GM10266 (cell line): ENCODE results near the gene IGFLR1.

Source experiments
- DNase-seq: peaks from one replicate; pipeline ENCODE4 v3.0.0; 2012; ENCODE audit errors: extremely low spot score
- TF ChIP-seq, protein P1 (sequence below): IDR thresholded peaks from 2 replicates; pipeline ENCODE4 v1.5.1; 2012; ENCODE audit warnings: mild to moderate bottlenecking, low read depth; ENCODE audit not compliant: control insufficient read depth, insufficient read depth; ENCODE audit errors: missing control alignments

The IGFLR1 gene

DNA sequence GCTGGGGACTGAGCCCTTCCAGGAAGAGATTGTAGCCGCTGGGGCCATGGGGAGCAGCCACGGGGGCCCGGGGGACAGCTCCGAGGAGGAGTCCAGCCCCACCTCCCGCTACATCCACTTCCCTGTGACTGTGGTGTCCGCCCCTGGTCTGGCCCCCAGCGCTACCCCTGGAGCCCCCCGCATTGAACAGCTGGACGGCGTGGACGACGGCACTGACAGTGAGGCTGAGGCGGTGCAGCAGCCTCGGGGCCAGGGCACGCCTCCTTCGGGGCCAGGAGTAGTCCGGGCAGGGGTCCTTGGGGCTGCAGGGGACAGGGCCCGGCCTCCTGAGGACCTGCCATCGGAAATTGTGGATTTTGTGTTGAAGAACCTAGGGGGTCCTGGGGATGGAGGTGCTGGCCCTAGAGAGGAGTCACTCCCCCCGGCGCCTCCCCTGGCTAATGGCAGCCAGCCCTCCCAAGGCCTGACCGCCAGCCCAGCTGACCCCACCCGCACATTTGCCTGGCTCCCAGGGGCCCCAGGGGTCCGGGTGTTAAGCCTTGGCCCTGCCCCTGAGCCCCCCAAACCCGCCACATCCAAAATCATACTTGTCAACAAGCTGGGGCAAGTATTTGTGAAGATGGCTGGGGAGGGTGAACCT, 9.6 kb downstream of the IGFLR1 start:
- TF ChIP-seq, protein P1, sequence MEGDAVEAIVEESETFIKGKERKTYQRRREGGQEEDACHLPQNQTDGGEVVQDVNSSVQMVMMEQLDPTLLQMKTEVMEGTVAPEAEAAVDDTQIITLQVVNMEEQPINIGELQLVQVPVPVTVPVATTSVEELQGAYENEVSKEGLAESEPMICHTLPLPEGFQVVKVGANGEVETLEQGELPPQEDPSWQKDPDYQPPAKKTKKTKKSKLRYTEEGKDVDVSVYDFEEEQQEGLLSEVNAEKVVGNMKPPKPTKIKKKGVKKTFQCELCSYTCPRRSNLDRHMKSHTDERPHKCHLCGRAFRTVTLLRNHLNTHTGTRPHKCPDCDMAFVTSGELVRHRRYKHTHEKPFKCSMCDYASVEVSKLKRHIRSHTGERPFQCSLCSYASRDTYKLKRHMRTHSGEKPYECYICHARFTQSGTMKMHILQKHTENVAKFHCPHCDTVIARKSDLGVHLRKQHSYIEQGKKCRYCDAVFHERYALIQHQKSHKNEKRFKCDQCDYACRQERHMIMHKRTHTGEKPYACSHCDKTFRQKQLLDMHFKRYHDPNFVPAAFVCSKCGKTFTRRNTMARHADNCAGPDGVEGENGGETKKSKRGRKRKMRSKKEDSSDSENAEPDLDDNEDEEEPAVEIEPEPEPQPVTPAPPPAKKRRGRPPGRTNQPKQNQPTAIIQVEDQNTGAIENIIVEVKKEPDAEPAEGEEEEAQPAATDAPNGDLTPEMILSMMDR = no peak
- no peak for DNase-seq

GRCh38 chr19:35731779-35732405, 10.4 kb downstream of the IGFLR1 start:
- no peak for DNase-seq
- TF ChIP-seq, protein P1 = no peak

- TF ChIP-seq, protein P1 = no peak
- no peak for DNase-seq
These were observed 10.9 kb downstream of the IGFLR1 start for GRCh38 chr19:35731353-35731752.

DNA sequence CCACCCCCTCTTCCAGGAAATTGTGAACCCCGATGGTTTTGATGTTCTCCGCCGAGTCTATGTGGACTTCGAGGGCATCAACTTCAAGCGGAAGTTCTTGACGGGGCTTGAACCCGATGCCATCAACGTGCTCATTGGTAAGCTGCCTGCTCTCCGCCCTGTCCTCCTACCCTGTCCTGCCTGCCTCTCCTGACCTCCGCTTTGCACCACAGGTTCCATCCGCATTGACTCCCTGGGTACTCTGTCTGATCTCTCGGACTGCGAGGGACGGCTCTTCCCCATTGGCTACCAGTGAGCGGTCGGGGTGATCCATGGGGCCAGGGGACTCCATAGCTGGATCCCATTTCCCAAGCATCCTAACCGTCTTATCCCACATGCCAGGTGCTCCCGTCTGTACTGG, 11.9 kb downstream of the IGFLR1 start:
- no peak for DNase-seq
- TF ChIP-seq, protein P1 = no peak

DNA sequence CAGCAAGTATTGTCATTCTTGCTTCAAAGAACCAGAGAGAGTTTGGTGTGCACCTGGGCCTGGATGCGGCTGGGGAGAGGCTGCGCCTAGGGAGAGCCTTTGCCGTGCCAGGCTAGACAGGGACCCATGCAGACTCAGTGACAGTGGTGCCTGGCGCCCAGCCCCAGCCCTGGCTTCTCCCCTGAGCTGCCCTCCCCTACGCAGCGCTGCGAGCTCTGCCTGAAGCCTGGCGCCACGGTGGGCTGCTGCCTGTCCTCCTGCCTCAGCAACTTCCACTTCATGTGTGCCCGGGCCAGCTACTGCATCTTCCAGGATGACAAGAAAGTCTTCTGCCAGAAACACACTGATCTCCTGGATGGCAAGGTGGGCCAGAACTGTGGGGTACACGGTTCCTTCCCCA, 12.5 kb downstream of the IGFLR1 start:
- TF ChIP-seq, protein P1 = no peak
- no peak for DNase-seq

- TF ChIP-seq, protein P1 = no peak
- DNase-seq = no peak
These were observed 13.2 kb downstream of the IGFLR1 start for GRCh38 chr19:35729021-35729420.

DNA sequence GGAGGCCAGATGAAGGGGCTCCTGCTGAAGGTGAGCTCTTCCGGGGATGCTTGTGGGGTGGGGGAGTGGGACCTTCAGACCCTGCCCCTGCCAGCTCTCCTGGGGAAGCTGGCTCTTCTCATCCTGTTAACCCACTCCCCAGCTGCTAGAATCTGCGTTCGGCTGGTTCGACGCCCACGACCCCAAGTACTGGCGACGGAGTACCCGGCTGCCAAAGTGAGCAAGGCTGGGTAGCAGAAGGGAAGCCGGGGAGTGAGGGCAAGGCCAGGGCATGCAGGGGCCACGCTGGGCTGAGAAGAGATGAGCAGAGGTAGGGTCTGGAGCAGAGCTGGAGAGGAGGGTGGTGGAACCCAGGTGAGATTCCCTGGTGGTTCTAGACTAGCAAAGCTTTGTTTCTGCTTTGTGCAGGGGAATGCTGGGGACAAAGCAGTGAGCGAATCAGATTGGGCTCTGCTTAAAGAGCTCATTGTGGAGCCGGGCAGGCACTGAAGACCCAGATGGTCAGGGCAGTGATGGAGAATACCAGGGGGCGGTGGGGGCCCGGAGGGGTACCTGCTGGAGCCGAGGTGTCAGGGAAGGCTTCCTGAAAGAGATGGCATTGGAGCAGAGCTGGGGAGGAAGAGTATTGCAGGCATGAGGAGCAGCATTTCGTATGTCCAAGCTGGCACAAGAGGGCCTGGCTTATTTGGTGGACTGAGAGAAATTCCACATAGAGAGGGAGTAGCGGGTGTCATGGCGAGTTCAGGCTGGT, 14.1 kb downstream of the IGFLR1 start:
- TF ChIP-seq, protein P1 = no peak
- no peak for DNase-seq
